Urinary bladder (tissue), 4 donors: ENCODE measurements around the gene HJV. TPM values are rescaled to one million over a fixed set of nuclear protein-coding genes. Genes with fewer than 3 reads are reported as not detected.
A peak's percentile ranks its signal among the peaks of the same experiment; 100 is the strongest.
"Not testable (repeated sequence)": the region's sequence is repeated elsewhere in the genome, so short reads cannot be mapped to it uniquely, and the experiment has no call there.

Experiments used
- DNase-seq: peaks from one replicate; pipeline ENCODE4 v3.0.0-alpha.2; 2015; ENCODE audit errors: extremely low spot score
- H3K27ac ChIP-seq: one replicate; pipeline ENCODE4 v1.5.1; 2013; ENCODE audit warnings: low read depth, mild to moderate bottlenecking, moderate library complexity
- H3K36me3 ChIP-seq: one replicate; pipeline ENCODE4 v1.6.1; 2013; ENCODE audit warnings: mild to moderate bottlenecking, moderate library complexity; ENCODE audit not compliant: insufficient read depth
- H3K4me1 ChIP-seq: one replicate; pipeline ENCODE4 v1.6.1; 2013; ENCODE audit warnings: mild to moderate bottlenecking, moderate library complexity; ENCODE audit not compliant: insufficient read depth
- H3K4me3 ChIP-seq: one replicate; pipeline ENCODE4 v1.5.1; 2013; ENCODE audit warnings: low read depth, low read length
- WGBS: extraction: QIAGEN DNeasy Blood & Tissue Kit; methylation state at CpG from one replicate; pipeline ENCODE4 v1.1.7; 2013; 5-methylcytosine and 5-hydroxymethylcytosine counted together
- polyA plus RNA-seq: library from polyadenylated mRNA; stranded (reverse); fragments of 200-250 nt; gene quantifications from one replicate; pipeline ENCODE4 v1.2.3, GENCODE V29; 2013
- total RNA-seq: library from RNA; depleted of rRNA; stranded (reverse); fragments of >200 nt; gene quantifications from one replicate; pipeline ENCODE4 v1.2.3, GENCODE V29; 2014
- donor health status: healthy with polysubstance abuse.
- donor health status: healthy.

Gene HJV
- total and polyA plus RNA-seq, 2 donors: 0.11 to 9.4 TPM

DNA sequence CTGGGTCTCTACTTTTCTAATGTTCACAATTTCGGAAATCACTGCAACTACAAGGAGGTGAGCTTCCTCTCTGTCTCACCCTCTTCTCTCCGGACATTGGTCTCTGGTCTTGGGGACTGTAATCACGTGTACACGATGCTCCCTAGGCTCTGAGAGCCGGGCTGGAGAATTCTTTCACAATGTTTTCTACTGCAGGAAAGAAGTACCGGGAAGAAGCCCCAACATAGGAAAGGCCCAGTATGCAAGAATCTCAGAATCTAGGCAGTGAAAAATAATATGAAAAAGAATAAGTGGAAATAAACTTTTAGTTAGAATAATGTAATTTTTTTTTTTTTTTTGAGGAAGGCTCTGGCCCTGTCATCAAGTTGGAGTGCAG lies 13.5 kb upstream of the HJV start:
- Histone ChIP-seq H3K36me3 (no peaks in the 10 kb centered on the region), H3K4me3 (peak overlapping the region; percentile 22), H3K4me1 (no peaks in the 10 kb centered on the region), H3K27ac (no peak overlapping the region)
- no peak for DNase-seq
- 25% methylated on average over 6 of the region's 6 CpGs for WGBS

DNA sequence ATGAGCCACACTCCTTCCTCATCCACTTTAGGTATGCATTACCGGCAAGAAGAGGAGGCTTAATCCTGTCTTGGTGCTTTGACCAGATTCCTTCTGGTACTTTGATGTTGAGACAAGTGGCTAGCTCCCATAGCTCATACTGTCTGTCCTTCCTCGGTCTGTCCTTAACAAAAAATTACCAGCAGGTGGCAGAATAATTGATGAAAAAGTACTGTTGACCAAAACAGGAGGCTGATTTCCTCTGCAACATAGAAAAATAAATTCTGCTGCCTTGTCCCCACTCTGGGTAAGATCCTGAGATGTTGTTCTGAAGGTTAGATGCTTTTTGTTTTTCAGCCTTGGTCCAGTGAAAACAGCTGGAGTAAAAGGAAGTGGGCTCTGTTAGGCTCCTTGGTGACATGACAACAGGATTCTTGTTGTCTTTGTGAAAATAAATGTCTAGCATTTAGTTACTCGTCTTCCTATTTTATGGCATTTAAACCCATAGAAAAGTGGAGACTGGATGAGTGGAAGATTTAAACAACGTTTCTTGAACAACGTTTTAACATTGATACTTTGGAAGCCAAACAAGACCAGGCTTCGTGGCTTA lies 11.2 kb upstream of the HJV start:
- 51% methylated on average over 6 of the region's 6 CpGs for WGBS
- Histone ChIP-seq H3K4me1 (no peaks in the 10 kb centered on the region), H3K4me3 (no peak overlapping the region), H3K27ac (no peak overlapping the region), H3K36me3 (no peaks in the 10 kb centered on the region)
- DNase-seq: no peak

DNA sequence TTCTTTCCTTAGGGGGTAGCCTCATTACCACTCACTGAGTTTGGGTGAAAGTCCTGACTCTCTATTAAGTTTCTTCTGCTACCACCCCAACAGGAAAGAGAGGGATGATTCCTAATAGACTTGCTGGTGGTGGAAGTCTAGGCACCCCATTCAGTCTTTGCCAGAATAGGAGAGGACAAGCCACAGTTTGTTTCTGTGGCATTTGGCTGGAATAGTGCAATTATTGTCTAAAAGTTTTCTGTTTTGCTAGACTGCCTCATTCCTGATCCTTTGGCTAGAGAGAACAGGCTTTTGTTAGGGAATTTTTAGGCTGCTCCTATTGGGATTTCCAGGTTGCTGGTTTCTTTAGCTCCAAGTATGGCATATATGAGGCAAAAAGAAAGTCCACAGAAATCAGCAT lies 9.9 kb upstream of the HJV start:
- no peak overlapping the region for H3K4me3 ChIP-seq
- DNase-seq: no peak
- H3K27ac ChIP-seq: no peak overlapping the region
- H3K4me1 ChIP-seq: no peaks in the 10 kb centered on the region
- H3K36me3 ChIP-seq: no peaks in the 10 kb centered on the region

GRCh38 chr1:146029117-146029516 lies 7.6 kb upstream of the HJV start:
- Histone ChIP-seq H3K4me3 (no peak overlapping the region), H3K4me1 (no peaks in the 10 kb centered on the region), H3K27ac (no peak overlapping the region), H3K36me3 (no peaks in the 10 kb centered on the region)
- DNase-seq: no peak

- H3K4me3 ChIP-seq, H3K27ac ChIP-seq, DNase-seq, H3K36me3 ChIP-seq, H3K4me1 ChIP-seq: not testable (repeated sequence)
- WGBS: 73% methylated on average over 1 of the region's 1 CpG
These were observed 5.1 kb upstream of the HJV start for GRCh38 chr1:146026650-146027049.

DNA sequence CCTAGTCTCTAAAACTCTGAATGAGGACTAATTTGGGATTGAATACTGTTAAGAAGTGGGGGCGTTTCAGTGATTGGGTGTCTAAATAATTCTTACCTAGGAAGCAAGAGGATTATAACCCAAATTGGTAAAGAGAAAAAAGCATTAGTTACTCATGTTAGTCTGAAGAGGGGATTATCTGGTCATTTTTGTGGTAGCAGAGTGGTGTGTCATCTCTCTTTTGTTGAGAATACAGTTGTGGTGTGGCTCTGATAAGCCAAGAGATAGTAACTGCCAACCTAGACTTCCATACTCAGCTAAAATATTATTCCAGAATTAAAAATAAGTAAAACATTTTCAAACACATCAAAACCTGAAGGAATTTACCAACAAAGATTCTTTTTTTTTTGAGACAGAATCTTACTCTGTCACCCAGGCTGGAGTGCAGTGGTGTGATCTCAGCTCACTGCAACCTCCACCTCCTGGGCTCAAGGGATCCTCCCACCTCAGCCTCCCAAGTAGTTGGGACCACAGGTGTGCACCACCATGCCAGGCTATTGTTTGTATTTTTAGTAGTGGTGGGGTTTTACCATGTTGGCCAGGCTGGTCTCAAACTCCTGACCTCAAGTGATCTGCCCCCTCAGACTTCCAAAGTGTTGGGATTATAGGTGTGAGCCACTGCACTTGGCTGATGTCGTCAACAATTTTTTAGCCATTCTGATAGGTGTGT lies 4.4 kb upstream of the HJV start:
- not testable (repeated sequence) for DNase-seq, H3K36me3 ChIP-seq, H3K27ac ChIP-seq, H3K4me1 ChIP-seq, H3K4me3 ChIP-seq
- 82% methylated on average over 2 of the region's 2 CpGs for WGBS

GRCh38 chr1:146022403-146023127 lies 1.0 kb upstream of the HJV start:
- H3K27ac ChIP-seq: no peak overlapping the region
- no peaks in the 10 kb centered on the region for H3K36me3 ChIP-seq
- DNase-seq: no peak
- H3K4me1 ChIP-seq: peaks cover 2% of the 10 kb centered on the region
- WGBS: 78% methylated on average over 7 of the region's 7 CpGs
- H3K4me3 ChIP-seq: no peak overlapping the region

DNA sequence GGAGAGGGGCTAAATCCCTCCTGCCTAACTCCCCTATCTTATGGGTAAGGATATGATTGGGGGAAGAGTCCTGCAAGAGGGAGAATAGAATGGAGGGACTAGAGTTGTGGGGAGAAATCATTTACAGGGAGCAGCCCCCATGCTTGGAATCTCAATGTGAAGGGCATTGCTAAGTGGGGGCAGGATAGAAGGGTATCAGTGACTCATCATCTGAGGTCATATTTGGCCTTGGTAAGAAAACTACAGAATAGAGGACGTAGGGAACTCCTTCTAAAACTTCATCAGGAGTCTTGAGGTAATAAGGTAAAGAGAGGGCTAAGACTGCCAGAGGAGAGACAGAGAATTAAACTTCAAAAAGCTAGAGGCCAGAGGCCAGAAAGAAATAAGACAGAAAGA lies 487 bp downstream of the HJV start:
- Histone ChIP-seq H3K4me1 (peaks cover 2% of the 10 kb centered on the region), H3K27ac (no peak overlapping the region), H3K36me3 (no peaks in the 10 kb centered on the region), H3K4me3 (no peak overlapping the region)
- WGBS: 48% methylated on average over 1 of the region's 1 CpG
- DNase-seq: no peak

GRCh38 chr1:146020058-146021049 lies 1.2 kb downstream of the HJV start:
- Histone ChIP-seq H3K27ac (no peak overlapping the region), H3K36me3 (no peaks in the 10 kb centered on the region), H3K4me1 (peaks cover 2% of the 10 kb centered on the region), H3K4me3 (no peak overlapping the region)
- no peak for DNase-seq
- 91% methylated on average over 4 of the region's 4 CpGs for WGBS

GRCh38 chr1:146019231-146020057 lies 2.1 kb downstream of the HJV start:
- H3K27ac ChIP-seq: no peak overlapping the region
- no peak overlapping the region for H3K4me3 ChIP-seq
- WGBS: 16% methylated on average over 43 of the region's 43 CpGs
- peaks cover 2% of the 10 kb centered on the region for H3K4me1 ChIP-seq
- H3K36me3 ChIP-seq: no peaks in the 10 kb centered on the region
- no peak for DNase-seq

- DNase-seq: no peak
- Histone ChIP-seq H3K4me1 (peaks cover 2% of the 10 kb centered on the region), H3K4me3 (no peak overlapping the region), H3K27ac (no peak overlapping the region), H3K36me3 (no peaks in the 10 kb centered on the region)
- WGBS: 45% methylated on average over 1 of the region's 1 CpG
These were observed 4.6 kb downstream of the HJV start for GRCh38 chr1:146016891-146017290.

GRCh38 chr1:146013559-146013922 lies 8.0 kb downstream of the HJV start:
- no peak overlapping the region for H3K27ac ChIP-seq
- H3K36me3 ChIP-seq: no peaks in the 10 kb centered on the region
- H3K4me3 ChIP-seq: no peak overlapping the region
- H3K4me1 ChIP-seq: no peaks in the 10 kb centered on the region
- DNase-seq: no peak
- 86% methylated on average over 6 of the region's 6 CpGs for WGBS
